Bronchial epithelial cell (primary cell): ENCODE data around the gene PRMT1. TPM values are rescaled to one million over a fixed set of nuclear protein-coding genes. Genes with fewer than 3 reads are reported as not detected.

Experiments
- DNase-seq: peaks from one replicate; pipeline ENCODE4 v3.0.0-alpha.2; 2010; ENCODE audit warnings: low read depth
- FAIRE-seq: peaks from 2 replicates; lab custom pipeline; 2011; peaks lifted over from hg19 to GRCh38; lab: Jason Lieb, UNC
- H3K27me3 ChIP-seq: 2 replicates; pipeline ENCODE4 v1.5.1; 2011; ENCODE audit warnings: low read length; ENCODE audit not compliant: control insufficient read depth, insufficient read depth
- H3K36me3 ChIP-seq: 2 replicates; pipeline ENCODE4 v1.5.1; 2011; ENCODE audit warnings: low read length; ENCODE audit not compliant: control insufficient read depth, insufficient read depth
- H3K4me3 ChIP-seq: 2 replicates; pipeline ENCODE4 v1.5.1; 2011; ENCODE audit warnings: mild to moderate bottlenecking, low read depth, low read length, control low read depth
- total RNA-seq: library from RNA; depleted of rRNA; stranded (reverse); fragments of >200 nt; gene quantifications from 2 replicates; pipeline ENCODE4 v1.2.1, GENCODE V29; 2014
- TF ChIP-seq, protein P1 (sequence below): IDR thresholded peaks from 2 replicates; pipeline ENCODE4 v1.5.1; 2011; ENCODE audit warnings: mild to moderate bottlenecking, moderate library complexity, low read length, control low read depth, inconsistent platforms; ENCODE audit not compliant: insufficient read depth, severe bottlenecking

Gene PRMT1
- total RNA-seq, 1 donor from 2014 or later = 543 TPM

DNA sequence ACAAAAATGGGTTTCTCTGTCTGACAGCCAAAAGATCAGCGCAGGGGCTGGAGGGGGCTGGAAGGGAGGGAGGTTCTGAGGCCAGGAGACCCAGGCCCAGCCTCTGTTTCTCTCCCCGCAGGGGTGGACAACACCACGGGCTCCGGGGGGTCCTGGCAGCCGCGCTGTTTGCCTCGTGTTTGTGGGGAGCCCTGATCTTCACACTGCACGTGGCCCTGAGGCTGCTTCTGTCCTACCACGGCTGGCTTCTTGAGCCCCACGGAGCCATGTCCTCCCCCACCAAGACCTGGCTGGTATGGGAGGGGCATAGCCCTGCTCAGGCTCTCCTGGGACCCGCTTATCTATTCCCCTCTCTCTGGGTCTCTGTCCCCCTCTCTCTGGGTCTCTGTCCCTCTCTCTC, 23.5 kb downstream of the PRMT1 start:
- TF ChIP-seq, protein P1, sequence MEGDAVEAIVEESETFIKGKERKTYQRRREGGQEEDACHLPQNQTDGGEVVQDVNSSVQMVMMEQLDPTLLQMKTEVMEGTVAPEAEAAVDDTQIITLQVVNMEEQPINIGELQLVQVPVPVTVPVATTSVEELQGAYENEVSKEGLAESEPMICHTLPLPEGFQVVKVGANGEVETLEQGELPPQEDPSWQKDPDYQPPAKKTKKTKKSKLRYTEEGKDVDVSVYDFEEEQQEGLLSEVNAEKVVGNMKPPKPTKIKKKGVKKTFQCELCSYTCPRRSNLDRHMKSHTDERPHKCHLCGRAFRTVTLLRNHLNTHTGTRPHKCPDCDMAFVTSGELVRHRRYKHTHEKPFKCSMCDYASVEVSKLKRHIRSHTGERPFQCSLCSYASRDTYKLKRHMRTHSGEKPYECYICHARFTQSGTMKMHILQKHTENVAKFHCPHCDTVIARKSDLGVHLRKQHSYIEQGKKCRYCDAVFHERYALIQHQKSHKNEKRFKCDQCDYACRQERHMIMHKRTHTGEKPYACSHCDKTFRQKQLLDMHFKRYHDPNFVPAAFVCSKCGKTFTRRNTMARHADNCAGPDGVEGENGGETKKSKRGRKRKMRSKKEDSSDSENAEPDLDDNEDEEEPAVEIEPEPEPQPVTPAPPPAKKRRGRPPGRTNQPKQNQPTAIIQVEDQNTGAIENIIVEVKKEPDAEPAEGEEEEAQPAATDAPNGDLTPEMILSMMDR = no peak
- Histone ChIP-seq H3K27me3 (peaks cover 3% of the 10 kb centered on the region), H3K4me3 (no peak overlapping the region), H3K36me3 (no peaks in the 10 kb centered on the region)
- DNase-seq = no peak
- no peak for FAIRE-seq

DNA sequence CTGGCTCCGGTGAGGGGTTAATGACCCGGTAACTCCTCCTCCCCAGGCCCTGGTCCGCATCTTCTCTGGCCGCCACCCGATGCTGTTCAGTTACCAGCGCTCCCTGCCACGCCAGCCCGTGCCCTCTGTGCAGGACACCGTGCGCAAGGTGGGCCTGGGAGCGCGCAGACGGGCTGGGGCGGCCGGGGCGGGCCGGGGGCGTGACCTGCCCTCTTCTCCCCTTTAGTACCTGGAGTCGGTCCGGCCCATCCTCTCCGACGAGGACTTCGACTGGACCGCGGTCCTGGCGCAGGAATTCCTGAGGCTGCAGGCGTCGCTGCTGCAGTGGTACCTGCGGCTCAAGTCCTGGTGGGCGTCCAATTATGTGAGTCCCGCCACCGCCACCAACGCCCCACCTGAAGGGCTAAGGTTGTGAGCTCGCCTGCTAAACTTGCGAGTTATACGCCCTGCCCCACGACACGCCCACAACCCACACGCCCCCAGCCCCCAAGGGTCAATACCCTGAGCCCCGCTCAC, 24.3 kb downstream of the PRMT1 start:
- TF ChIP-seq, protein P1 = no peak
- H3K4me3 ChIP-seq = no peak overlapping the region
- H3K36me3 ChIP-seq = no peaks in the 10 kb centered on the region
- DNase-seq = no peak
- H3K27me3 ChIP-seq = peaks cover 3% of the 10 kb centered on the region
- FAIRE-seq = no peak

DNA sequence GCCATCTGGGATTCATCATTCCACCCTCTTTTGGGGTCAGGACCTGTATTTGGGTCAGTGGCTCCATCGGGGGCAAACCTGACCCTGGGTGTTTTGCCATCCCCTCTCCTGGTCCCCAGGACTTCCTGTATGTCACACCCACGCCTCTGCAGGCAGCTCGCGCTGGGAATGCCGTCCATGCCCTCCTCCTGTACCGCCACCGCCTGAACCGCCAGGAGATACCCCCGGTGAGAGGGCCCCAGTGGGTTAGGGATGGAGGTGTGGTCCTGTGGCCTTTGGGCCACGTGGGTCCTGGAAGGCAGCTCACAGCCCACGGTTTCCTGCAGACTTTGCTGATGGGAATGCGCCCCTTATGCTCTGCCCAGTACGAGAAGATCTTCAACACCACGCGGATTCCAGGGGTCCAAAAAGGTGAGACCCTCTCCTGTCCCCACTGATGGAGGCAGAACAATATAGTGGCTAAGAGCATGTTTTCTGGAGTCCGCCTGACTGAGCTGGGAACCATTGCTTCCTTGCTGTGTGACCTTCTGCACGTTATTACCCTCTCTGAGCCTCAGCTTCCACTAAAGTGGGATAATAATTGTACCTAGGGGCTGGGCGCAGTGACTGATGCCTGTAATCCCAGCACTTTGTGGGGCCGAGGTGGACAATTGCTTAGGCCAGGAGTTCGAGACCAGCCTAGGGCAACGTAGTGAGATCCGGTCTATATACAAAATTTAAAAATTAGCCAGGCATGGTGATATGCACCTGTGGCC, 28.0 kb downstream of the PRMT1 start:
- DNase-seq (no peak), FAIRE-seq (peak; percentile 47)
- TF ChIP-seq, protein P1 = no peak
- peaks cover 3% of the 10 kb centered on the region for H3K27me3 ChIP-seq
- no peak overlapping the region for H3K4me3 ChIP-seq
- no peaks in the 10 kb centered on the region for H3K36me3 ChIP-seq

DNA sequence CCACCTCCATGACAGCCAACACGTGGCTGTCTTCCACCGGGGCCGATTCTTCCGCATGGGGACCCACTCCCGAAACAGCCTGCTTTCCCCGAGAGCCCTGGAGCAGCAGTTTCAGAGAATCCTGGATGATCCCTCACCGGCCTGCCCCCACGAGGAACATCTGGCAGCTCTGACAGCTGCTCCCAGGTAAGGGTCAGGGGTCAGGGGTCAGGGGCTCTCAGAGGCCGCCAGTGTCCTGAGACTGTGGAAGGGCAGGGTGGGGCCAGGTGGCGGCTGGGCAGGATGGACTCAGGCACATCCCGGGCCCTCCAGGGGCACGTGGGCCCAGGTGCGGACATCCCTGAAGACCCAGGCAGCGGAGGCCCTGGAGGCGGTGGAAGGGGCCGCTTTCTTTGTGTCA, 28.8 kb downstream of the PRMT1 start:
- no peak overlapping the region for H3K4me3 ChIP-seq
- H3K27me3 ChIP-seq = no peaks in the 10 kb centered on the region
- TF ChIP-seq, protein P1 = no peak
- DNase-seq (no peak), FAIRE-seq (no peak)
- no peaks in the 10 kb centered on the region for H3K36me3 ChIP-seq

DNA sequence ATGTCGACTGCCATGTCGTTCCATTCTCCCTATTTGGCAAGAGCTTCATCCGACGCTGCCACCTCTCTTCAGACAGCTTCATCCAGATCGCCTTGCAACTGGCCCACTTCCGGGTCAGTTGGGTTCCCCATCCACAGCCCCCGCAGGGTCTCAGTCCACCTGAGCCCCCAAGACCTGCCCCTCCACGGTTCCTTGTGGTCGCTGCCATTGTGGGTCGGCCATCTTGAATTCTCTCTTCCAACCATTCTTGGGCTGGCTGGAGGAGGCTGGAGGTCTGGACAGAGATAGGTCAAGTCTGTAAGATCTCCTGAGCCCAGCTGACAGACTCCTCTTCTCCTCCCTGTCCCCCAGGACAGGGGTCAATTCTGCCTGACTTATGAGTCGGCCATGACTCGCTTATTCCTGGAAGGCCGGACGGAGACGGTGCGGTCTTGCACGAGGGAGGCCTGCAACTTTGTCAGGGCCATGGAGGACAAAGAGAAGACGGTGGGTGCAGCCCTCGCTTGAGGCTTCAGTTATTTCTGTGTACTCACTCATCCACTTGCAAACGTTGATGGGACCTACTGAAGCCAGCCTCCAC, 33.4 kb downstream of the PRMT1 start:
- TF ChIP-seq, protein P1 = no peak
- Histone ChIP-seq H3K4me3 (no peak overlapping the region), H3K36me3 (no peaks in the 10 kb centered on the region), H3K27me3 (no peaks in the 10 kb centered on the region)
- DNase-seq (no peak), FAIRE-seq (no peak)
